Measurements from ENCODE around the gene PLPP3. TPM values are rescaled to one million over a fixed set of nuclear protein-coding genes. Genes with fewer than 3 reads are reported as not detected.

Gene PLPP3
- total and polyA plus RNA-seq, 2 of the 8 experiments (the other 6 are each of a cell fraction or from before 2014, with no cell fraction given), result 33.2 to 42.0 TPM

GRCh38 chr1:56496821-56497772 is 82.3 kb downstream of the PLPP3 start:
- Histone ChIP-seq H2BK12ac (ENCODE audit: low read depth, low read length) (no peak overlapping the region), H3K79me2 (ENCODE audit: control insufficient read depth in 1 of 2, insufficient read depth in 2 of 2, low read length in 2 of 2) (peaks cover 0 to 25% of the 10 kb centered on the region in 2 experiments; a peak in 2 of 4 replicates), H3K56ac (replicated peaks; ENCODE audit: insufficient read length, low read depth, low read length) (no peak overlapping the region), H3K4me3 (ENCODE audit: extremely low read depth in 1 of 4, insufficient read depth in 2 of 4, low read depth in 3 of 4, low read length in 4 of 4) (no peak overlapping the region), H3K9me3 (ENCODE audit: insufficient read depth in 2 of 2, low read depth in 1 of 2, low read length in 1 of 2) (no peaks in the 10 kb centered on the region), H4K20me1 (replicated peaks in 1 of 2; ENCODE audit: control insufficient read depth in 1 of 2, insufficient read depth in 2 of 2, low read length in 2 of 2) (peaks cover 1 to 2% of the 10 kb centered on the region in 2 experiments), H2BK120ac (replicated peaks; ENCODE audit: low read depth, low read length) (no peak overlapping the region), H3K4me1 (replicated peaks in 1 of 4; ENCODE audit: control insufficient read depth in 3 of 4, insufficient read depth in 4 of 4, low read length in 3 of 4) (peaks cover 0 to 5% (median 3%) of the 10 kb centered on the region in 4 experiments; a peak in 5 of 7 replicates), H2BK5ac (ENCODE audit: low read depth, low read length) (no peak overlapping the region), H3K4me2 (ENCODE audit: insufficient read depth in 1 of 2, low read depth in 2 of 2, low read length in 2 of 2) (no peak overlapping the region), H4K8ac (ENCODE audit: extremely low read depth, insufficient read depth, low read length) (no peak overlapping the region), H3K79me1 (ENCODE audit: low read depth, low read length) (peaks cover 10% of the 10 kb centered on the region; the same call in 1 of the 2 replicates), H3K36me3 (ENCODE audit: control insufficient read depth in 2 of 4, insufficient read depth in 4 of 4, low read length in 3 of 4) (peaks cover 14 to 74% (median 18%) of the 10 kb centered on the region in 4 experiments), H2BK20ac (ENCODE audit: low read length) (no peak overlapping the region), H2AFZ (ENCODE audit: low read length) (no peak overlapping the region), H3K27ac (ENCODE audit: low read depth, low read length) (no peak overlapping the region), H3K18ac (ENCODE audit: extremely low read depth, low read length) (no peak overlapping the region), H3K4ac (replicated peaks; ENCODE audit: insufficient read length, low read depth, low read length) (no peak overlapping the region), H3K14ac (ENCODE audit: insufficient read length) (no peak overlapping the region), H3K9ac (replicated peaks in 1 of 4; ENCODE audit: extremely low read depth in 1 of 4, low read depth in 3 of 4, low read length in 3 of 4) (no peak overlapping the region), H2BK15ac (ENCODE audit: low read length) (no peak overlapping the region), H3K23me2 (ENCODE audit: low read depth, low read length) (no peaks in the 10 kb centered on the region; the same call in 1 of the 2 replicates), H3K27me3 (replicated peaks in 1 of 4; ENCODE audit: control insufficient read depth in 3 of 4, extremely low read depth in 1 of 4, insufficient read depth in 3 of 4, low read length in 3 of 4) (no peaks in the 10 kb centered on the region), H2AK5ac (ENCODE audit: low read depth, low read length) (no peak overlapping the region), H3K23ac (ENCODE audit: insufficient read length) (no peak overlapping the region), H4K91ac (replicated peaks; ENCODE audit: insufficient read length, low read length) (no peak overlapping the region), H4K5ac (ENCODE audit: insufficient read length, low read depth, low read length) (no peak overlapping the region)
- DNase-seq (ENCODE audit: low read depth in 1 of 2, low spot score in 2 of 2), result no peak
- no peak for FAIRE-seq
- CTCF ChIA-PET (ENCODE audit: partially characterized antibody), result interaction anchor here (1.0 to 1.2 kb wide), 2 partner anchors 12 to 68 kb away, joined by 3 to 6 read pairs; no protein-coding TSS in a partner anchor
- TF ChIP-seq NRF1 (IDR thresholded peaks at IDR 0.05; ENCODE audit: low read depth, low read length), result no peak
- TF ChIP-seq BCL11A (IDR thresholded peaks at IDR 0.05; ENCODE audit: low read depth in 2 of 2, low read length in 2 of 2), result no peak
- POLR2A ChIA-PET (ENCODE audit: partially characterized antibody), result no interaction called here
- WGBS, 2 experiments (ENCODE audit: extremely low coverage in 1 of 2, insufficient coverage in 1 of 2, insufficient read length in 1 of 2, insufficient replicate concordance in 2 of 2, low coverage in 1 of 2, low lambda C conversion rate in 2 of 2, missing lambda C conversion rate in 1 of 2), result 93% methylated on average over 12 of the region's 12 CpGs; no CpG with 5 or more reads in 1 of the 2 experiments

Data from H1 (cell line).